ENCODE data around the gene CGNL1.

The CGNL1 gene

GRCh38 chr15:57354436-57355123 lies 21.7 kb upstream of the CGNL1 start (continued):
- TF ChIP-seq ZNF518A (tag by site-specific recombination; conservative IDR thresholded peaks at IDR 0.05; ENCODE audit: low read depth) (no peak), ZNF148 (tag by site-specific recombination; IDR thresholded peaks at IDR 0.05; ENCODE audit: borderline replicate concordance) (no peak)

- Histone ChIP-seq H3K4me3 (ENCODE audit: low read depth, low read length) (no peak overlapping the region), H3K4me1 (ENCODE audit: control insufficient read depth, insufficient read depth, low read length) (no peaks in the 10 kb centered on the region), H3K9me3 (ENCODE audit: control insufficient read depth, insufficient read depth, low read depth, low read length) (no peaks in the 10 kb centered on the region), H3K27ac (ENCODE audit: extremely low read depth, low read depth, low read length) (no peak overlapping the region), H3K36me3 (ENCODE audit: control insufficient read depth in 2 of 2, insufficient read depth in 1 of 2, low read length in 2 of 2) (no peaks in the 10 kb centered on the region)
- POLR2A ChIA-PET: no interaction called here
- no peak for TF ChIP-seq ZNF548 (tag by site-specific recombination; IDR thresholded peaks at IDR 0.05)
- TF ChIP-seq ZNF394 (tag by site-specific recombination; IDR thresholded peaks at IDR 0.05; ENCODE audit: borderline replicate concordance): no peak
- TF ChIP-seq MEIS1 (CRISPR knock-in tag; IDR thresholded peaks at IDR 0.05; ENCODE audit: borderline replicate concordance): no peak
- TF ChIP-seq ZNF707 (tag by site-specific recombination; IDR thresholded peaks at IDR 0.05): no peak
- TF ChIP-seq GLIS1 (tag by site-specific recombination; IDR thresholded peaks at IDR 0.05): no peak
- TF ChIP-seq ZXDB (tag by site-specific recombination; IDR thresholded peaks at IDR 0.05): no peak
- no peak for TF ChIP-seq ZNF521 (tag by site-specific recombination; IDR thresholded peaks at IDR 0.05)
- no peak for TF ChIP-seq ZNF404 (tag by site-specific recombination; IDR thresholded peaks at IDR 0.05)
- no peak for TF ChIP-seq ZBTB1 (tag by site-specific recombination; IDR thresholded peaks at IDR 0.05)
- no peak for TF ChIP-seq ZNF629 (tag by site-specific recombination; IDR thresholded peaks at IDR 0.05)
- no peak for TF ChIP-seq ZNF354C (tag by site-specific recombination; IDR thresholded peaks at IDR 0.05; ENCODE audit: borderline replicate concordance, low read depth)
- TF ChIP-seq BCL11A (tag by site-specific recombination; IDR thresholded peaks at IDR 0.05; ENCODE audit: low read depth): no peak
- no peak for TF ChIP-seq ZNF341 (tag by site-specific recombination; IDR thresholded peaks at IDR 0.05; ENCODE audit: low read depth)
- no peak for TF ChIP-seq ZNF600 (tag by site-specific recombination; IDR thresholded peaks at IDR 0.05)
- no peak for TF ChIP-seq ZSCAN23 (tag by site-specific recombination; IDR thresholded peaks at IDR 0.05)
- no peak for TF ChIP-seq MYNN (tag by site-specific recombination; IDR thresholded peaks at IDR 0.05; ENCODE audit: borderline replicate concordance)
- no peak for TF ChIP-seq ZNF148 (tag by site-specific recombination; IDR thresholded peaks at IDR 0.05; ENCODE audit: borderline replicate concordance)
- TF ChIP-seq SP2 (tag by site-specific recombination; IDR thresholded peaks at IDR 0.05): no peak
- no peak for TF ChIP-seq ZNF624 (tag by site-specific recombination; IDR thresholded peaks at IDR 0.05)
- TF ChIP-seq ZBTB26 (tag by site-specific recombination; optimal IDR thresholded peaks at IDR 0.05): no peak
- CTCF ChIA-PET: interaction anchor here (0.7 to 2.1 kb wide), 4 partner anchors 10 to 172 kb away, joined by 3 to 6 read pairs (median 3); no protein-coding TSS in a partner anchor
Measured at GRCh38 chr15:57355259-57355658, 21.0 kb upstream of the CGNL1 start.
